H7 (cell line): ENCODE results near the gene DPY19L1. TPM values are rescaled to one million over a fixed set of nuclear protein-coding genes. Genes with fewer than 3 reads are reported as not detected.
"Not testable (repeated sequence)": the region's sequence is repeated elsewhere in the genome, so short reads cannot be mapped to it uniquely, and the experiment has no call there.

Experiments
- DNase-seq: peaks from one replicate; pipeline ENCODE4 v3.0.0; 2012
- H3K27me3 ChIP-seq: 2 replicates; pipeline ENCODE4 v1.6.0; 2011; ENCODE audit warnings: mild to moderate bottlenecking, low read length; ENCODE audit not compliant: control insufficient read depth, insufficient read depth
- H3K36me3 ChIP-seq: replicated peaks from 2 replicates; pipeline ENCODE4 v1.5.1; 2011; ENCODE audit warnings: low read length; ENCODE audit not compliant: control insufficient read depth, insufficient read depth
- H3K4me3 ChIP-seq: 2 replicates; pipeline ENCODE4 v1.5.1; 2011; ENCODE audit warnings: low read depth, mild to moderate bottlenecking, control low read depth, low read length, moderate library complexity; ENCODE audit not compliant: insufficient read depth
- total RNA-seq: library from RNA; depleted of rRNA; stranded (reverse); fragments of >200 nt; shearing (Covaris generic); gene quantifications from 2 replicates; pipeline ENCODE4 v1.2.3, GENCODE V29; 2014; rRNA removed

The DPY19L1 gene
- total RNA-seq, 1 experiment from 2014 or later: 13.1 TPM

GRCh38 chr7:34895202-34895601 lies 142.1 kb downstream of the DPY19L1 start:
- H3K4me3 ChIP-seq: no peak overlapping the region

GRCh38 chr7:34889951-34890350 lies 147.3 kb downstream of the DPY19L1 start:
- H3K4me3 ChIP-seq: no peak overlapping the region
- H3K36me3 ChIP-seq: no peaks in the 10 kb centered on the region
- DNase-seq: no peak
- no peaks in the 10 kb centered on the region for H3K27me3 ChIP-seq

More at GRCh38 chr7:34895202-34895601, 142.1 kb downstream of the DPY19L1 start:
- H3K36me3 ChIP-seq: no peaks in the 10 kb centered on the region
- H3K27me3 ChIP-seq: no peaks in the 10 kb centered on the region
- DNase-seq: no peak

- no peak for DNase-seq
- Histone ChIP-seq H3K36me3 (no peaks in the 10 kb centered on the region), H3K27me3 (no peaks in the 10 kb centered on the region), H3K4me3 (no peak overlapping the region)
These were observed 150.4 kb downstream of the DPY19L1 start for GRCh38 chr7:34886856-34887255.

GRCh38 chr7:34883855-34884254 lies 153.4 kb downstream of the DPY19L1 start:
- not testable (repeated sequence) for H3K36me3 ChIP-seq, H3K27me3 ChIP-seq, H3K4me3 ChIP-seq, DNase-seq

- no peak overlapping the region for H3K4me3 ChIP-seq
- H3K36me3 ChIP-seq: no peaks in the 10 kb centered on the region
- no peak for DNase-seq
- H3K27me3 ChIP-seq: no peaks in the 10 kb centered on the region
These were observed 157.4 kb downstream of the DPY19L1 start for GRCh38 chr7:34879871-34880270.

GRCh38 chr7:34878944-34879735 lies 158.1 kb downstream of the DPY19L1 start:
- H3K36me3 ChIP-seq, H3K27me3 ChIP-seq, H3K4me3 ChIP-seq, DNase-seq: not testable (repeated sequence)

Other genes starting within 250 kb of the DPY19L1 start
- gene TBX20, start 216.6 kb upstream of the DPY19L1 start, total RNA-seq: 0.30 and 0.69 TPM in 2 replicates